NCI-H1417 treated with DMSO at 0.1 percent for 48 hours (cell line): ENCODE results near the gene PCNX2.
"Not testable (repeated sequence)": the region's sequence is repeated elsewhere in the genome, so short reads cannot be mapped to it uniquely, and the experiment has no call there.

Source experiments
- DNase-seq: peaks from one replicate; lab custom pipeline; 2025; lab: John Stamatoyannopoulos, UW

The PCNX2 gene

DNA sequence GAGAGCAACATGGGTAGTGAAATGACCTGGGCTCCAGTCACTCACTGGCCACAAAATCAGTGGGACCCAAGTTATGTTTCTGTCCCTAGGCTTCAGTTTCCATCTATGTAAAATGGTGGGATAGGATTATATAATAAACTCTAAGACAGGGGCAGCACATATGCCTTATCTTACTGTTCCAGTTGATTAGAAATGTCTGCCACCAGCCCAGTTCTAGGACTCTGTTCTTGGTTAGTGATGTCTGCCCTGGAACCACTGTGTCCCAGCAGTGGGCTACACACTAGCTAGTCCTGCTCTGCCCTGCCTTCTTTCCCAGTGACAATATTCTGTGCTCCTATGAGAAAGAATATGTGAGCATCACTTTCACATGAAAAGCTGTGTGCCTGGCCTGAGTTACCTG lies 138.3 kb downstream of the PCNX2 start:
- DNase-seq, result no peak

GRCh38 chr1:233151861-233152260 lies 143.7 kb downstream of the PCNX2 start:
- DNase-seq, result no peak

- no peak for DNase-seq
Observed at GRCh38 chr1:233144434-233144833, 151.1 kb downstream of the PCNX2 start.

DNA sequence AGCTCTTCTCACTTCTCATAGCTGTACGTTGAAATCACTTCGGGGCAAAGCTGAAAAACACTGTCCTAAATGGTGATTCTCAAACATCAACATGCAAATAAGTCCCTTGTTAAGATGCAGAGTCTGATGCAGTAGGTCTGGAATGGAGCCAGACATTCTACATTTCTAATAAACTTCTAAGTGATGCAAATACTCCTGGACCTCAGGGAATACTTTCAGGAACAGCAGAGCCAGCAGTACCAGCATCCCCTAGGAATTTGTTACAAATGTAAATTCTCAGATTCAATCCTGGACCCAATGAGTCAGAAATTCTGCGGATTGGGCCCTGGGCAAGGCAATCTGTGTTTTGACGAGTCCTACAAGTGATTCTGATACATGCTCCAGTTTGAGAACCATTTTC lies 152.3 kb downstream of the PCNX2 start:
- no peak for DNase-seq

DNA sequence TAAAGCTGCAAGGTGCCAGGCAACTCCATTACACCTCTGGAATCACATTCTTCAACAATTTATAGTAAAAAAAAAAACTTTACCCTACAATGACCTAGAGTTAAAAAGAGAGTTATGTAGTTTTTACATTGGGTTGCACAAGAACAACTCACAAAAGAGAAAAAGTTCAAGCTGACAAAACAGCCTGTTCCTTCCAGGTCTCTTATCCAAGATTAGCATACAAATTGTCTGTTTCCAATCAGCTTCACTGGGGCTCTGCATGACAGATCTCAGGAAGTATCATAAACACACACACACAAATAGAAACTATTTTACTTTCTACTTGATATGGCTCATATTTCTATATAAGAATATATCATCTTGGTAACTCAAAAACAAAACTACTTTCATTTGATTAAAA lies 154.6 kb downstream of the PCNX2 start:
- no peak for DNase-seq

DNA sequence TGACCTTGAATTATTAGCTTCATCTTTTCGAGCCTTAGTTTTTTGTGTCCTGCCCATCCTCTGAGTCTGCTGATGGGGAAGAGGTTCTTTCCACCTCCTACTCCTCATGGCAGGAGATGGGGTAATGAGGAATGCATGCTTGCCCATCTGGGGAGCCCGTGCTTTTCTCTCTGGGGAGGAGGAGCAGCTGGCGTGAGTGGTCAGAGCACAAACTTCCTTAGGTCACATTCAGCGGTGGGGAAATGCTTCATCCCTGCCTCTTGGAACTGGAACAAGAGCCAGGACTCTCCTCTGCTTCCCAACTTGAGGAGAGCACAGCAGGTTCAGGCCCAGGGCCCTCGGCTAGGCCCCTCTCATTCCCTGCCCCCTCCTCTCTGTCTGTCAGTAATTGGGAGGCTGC lies 155.0 kb downstream of the PCNX2 start:
- DNase-seq, result no peak

DNA sequence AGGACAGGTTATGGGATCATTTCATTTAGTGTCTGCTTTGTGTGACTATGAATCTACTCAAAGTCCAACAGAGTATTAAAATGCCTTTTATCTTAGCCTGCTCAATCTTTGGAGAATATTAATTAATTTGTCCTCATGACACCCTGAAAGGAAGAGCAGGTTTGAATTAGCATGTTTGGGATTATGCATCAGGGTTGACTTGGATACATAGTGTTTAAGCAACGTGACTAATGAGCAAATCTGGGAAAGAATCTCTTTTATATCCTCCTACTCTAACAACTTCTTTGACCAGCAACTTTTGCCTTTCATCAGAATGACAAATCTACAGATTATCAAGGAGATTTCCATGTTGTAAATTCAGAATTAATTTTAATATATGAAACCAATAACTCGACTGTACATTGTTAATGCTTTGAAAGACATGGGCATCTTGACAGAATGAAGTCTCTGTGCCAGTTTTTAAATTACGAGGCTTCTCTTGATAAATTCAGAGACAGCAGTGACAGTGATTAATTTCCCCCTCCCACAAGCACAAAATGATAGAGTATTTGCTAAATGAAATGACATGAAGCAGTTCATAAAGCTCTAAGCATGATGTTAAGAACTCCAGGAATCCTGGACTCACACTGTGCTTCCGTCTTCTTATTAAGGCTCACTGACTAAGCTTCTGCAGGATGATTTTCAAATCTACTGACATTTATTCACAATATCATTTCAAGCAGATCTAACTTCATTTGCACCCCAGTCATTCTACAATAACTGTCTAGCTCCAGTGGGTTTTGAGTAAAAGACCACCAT lies 156.5 kb downstream of the PCNX2 start:
- no peak for DNase-seq

DNA sequence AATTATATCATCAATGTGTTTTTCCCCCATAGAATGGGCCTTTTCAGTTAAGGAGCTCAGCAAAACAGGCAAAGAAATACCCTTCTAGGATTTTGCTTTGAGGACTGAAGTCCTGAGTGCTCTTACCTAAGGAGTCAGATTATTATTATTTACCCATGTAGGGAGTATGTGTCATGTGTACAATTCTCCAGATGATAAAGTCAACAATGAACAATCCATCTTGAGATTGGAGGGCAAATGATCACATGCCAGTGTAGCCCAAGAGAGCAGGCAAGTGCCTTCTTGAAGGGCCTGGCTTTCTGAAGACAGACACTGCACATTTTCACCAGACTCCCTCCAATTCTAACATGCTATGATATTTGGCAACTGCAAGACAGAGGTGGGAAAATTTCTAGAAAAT lies 159.7 kb downstream of the PCNX2 start:
- no peak for DNase-seq

- DNase-seq, result no peak
Observed at GRCh38 chr1:233132445-233132844, 163.1 kb downstream of the PCNX2 start.

- DNase-seq, result not testable (repeated sequence)
Observed at GRCh38 chr1:233129031-233129430, 166.5 kb downstream of the PCNX2 start.

DNA sequence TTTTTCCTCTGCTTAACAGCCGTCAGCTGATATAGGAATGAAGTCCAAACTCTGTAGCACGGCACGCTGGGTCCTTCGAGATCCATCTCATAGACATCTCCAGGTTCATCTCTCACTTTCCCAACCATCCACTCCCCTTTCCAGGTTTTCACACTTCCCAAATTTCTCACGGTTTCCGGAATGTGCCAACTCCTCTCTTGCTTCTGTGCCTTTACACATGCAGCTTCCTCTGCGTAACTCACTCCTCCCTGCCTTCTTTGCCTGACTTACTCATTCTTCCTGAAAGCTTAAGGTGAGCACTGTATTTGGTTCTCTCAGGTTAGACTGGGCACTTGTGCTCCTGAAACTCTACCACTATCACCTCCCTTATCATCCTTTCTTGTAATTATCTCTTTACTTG lies 168.4 kb downstream of the PCNX2 start:
- no peak for DNase-seq

GRCh38 chr1:233122779-233123178 lies 172.7 kb downstream of the PCNX2 start:
- no peak for DNase-seq

DNA sequence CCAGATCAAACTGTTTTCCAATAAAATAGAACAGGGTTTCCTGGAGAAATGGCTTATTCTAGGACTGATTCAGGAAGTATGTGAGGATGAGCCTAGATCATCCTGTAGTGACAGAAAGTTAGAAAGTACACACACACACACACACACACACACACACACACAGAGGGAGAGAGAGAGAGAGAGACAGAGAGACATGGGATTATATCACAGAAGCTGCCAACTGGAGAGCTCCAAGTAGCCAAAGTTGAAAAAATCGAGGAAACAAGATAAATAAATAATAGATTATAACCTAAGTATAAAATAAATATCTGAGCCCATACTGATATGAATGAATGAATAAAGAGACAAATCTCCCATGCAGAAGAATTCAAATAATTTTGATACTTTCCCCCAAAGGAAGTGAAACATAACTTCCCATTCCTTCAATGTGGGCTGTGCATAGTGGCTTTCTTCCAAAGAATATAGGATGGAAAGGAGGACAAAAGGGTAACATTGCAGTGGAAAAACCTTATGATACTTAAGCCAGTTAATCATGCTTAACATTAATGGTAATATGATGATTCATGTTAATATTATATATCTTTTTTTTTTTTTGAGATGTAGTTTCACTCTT lies 173.5 kb downstream of the PCNX2 start:
- DNase-seq, result no peak

- no peak for DNase-seq
Observed at GRCh38 chr1:233114860-233115259, 180.7 kb downstream of the PCNX2 start.

- no peak for DNase-seq
Observed at GRCh38 chr1:233114159-233114558, 181.4 kb downstream of the PCNX2 start.

- no peak for DNase-seq
Observed at GRCh38 chr1:233113009-233113879, 182.3 kb downstream of the PCNX2 start.

DNA sequence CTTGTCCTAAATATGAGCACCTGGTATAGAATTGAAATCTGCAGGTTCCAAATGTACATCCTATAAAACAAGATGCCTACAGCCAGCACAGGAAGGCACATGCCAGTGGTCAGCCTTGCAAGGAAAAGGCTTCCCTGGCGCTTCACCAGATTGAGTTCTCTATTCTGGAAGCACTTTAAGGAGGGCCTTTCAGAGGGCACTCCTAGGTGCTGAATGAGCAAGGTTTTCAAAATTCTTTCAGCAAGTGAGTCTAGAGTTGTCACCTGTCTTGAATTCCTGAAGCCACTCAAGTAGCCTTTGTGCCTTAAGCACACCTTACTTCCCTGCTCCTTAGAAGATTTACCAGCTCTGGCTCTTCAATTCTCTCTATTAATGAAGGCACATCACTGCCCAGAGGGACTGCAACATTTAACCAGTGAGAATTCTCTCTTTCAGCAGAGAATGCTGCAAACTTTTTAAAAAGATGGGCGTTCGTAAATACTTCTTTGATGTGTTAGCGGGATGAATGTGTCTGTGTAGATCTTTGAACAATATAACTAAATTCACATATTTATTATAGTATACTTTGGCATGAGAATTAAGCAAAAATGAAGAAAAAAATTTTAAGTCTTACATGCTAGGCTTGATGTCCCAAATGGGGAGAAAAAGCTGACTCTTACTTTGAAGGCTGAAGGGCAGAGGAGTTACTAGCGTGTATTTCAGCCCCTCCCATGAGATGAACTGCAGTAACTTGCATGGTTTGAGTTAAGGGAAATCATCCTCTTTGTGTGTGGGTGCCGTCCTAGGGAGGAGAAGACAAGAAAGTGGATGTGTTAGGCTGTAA lies 183.1 kb downstream of the PCNX2 start:
- DNase-seq, result no peak

DNA sequence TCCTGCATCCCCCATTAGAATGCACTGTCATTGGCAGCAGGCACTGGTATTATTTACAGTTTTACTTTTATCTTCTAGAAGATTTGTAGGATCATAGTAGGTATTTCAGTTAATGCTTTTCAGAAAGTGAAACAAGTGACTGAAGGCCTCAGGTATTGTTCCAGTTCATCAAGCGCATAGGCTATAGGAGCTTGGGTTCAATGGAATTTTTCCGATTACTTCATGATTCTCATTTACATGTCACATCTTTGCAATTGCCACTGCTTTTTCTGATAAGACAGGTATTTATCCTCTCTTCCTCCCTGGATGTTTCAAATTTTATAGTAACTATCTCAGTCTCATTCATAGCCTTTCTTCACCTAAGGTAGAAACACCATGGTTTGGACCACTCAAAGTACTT lies 183.8 kb downstream of the PCNX2 start:
- no peak for DNase-seq

GRCh38 chr1:233109096-233109495 lies 186.4 kb downstream of the PCNX2 start:
- no peak for DNase-seq

DNA sequence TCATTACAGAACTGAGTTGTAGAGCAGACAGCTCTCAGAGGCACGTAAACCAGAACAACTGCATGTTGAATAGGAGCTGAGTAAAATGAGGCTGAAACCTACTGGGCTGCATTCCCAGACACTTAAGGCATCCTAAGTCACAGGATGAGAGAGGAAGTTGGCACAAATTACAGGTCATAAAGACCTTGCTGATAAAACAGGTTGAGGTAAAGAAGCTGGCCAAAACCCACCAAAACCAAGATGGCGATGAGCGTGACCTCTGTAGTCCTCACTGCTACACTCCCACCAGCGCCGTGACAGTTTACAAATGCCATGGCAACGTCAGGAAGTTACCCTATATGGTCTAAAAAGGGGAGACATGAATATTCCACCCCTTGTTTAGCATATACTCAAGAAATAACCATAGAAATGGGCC lies 187.8 kb downstream of the PCNX2 start:
- DNase-seq, result not testable (repeated sequence)

DNA sequence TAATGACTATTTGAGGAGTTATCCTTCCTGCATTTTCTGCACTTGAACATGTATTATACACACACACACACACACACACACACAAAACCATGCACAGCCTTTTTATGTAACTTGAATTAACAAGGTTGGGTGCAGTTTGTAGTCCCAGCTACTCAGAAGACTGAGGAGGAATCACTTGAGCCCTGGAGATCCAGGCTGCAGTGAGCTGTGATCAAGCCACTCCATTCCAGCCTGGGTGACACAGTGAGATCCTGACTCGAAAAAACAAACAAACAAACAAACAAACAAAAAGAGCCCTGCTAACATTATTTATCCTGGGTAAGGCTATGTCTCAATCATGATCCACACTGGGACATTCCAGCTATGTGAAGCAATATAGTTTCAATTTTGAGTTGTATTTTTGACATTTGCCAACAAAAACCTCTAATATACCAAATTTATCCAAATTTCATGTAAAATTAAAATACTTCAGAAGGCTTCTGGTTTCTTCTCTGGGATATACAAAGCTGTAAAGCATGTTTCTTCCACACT lies 188.3 kb downstream of the PCNX2 start:
- DNase-seq, result no peak

DNA sequence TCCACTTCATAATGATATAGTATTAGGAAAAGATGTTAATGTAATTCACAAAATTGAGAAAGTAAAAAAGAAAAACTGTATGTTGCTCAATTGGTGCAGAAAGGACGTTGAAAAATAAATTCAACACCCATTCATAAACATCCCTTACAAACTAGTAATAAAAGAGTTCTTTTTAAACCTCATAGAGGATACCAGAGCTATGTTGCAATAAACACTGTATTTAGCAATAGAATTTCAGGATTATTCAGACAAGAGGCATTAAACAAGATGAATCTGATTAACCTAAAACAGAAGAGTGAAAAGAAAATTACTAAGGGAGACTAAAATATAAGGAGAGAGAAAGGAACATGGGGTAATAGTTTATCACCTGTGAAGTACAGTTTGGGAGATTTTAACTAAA lies 190.3 kb downstream of the PCNX2 start:
- no peak for DNase-seq
